PFSK-1 (cell line): Measurements from ENCODE around the gene STXBP5.

Source experiments
- POLR2AphosphoS5 ChIP-seq: IDR thresholded peaks from 2 replicates; pipeline ENCODE4 v1.6.1; 2012; ENCODE audit warnings: low read depth, mild to moderate bottlenecking, control low read depth, low read length, moderate library complexity
- REST ChIP-seq, 2 experiments: IDR thresholded peaks; 2 replicates each; pipeline versions ENCODE4 v1.6.1 to v1.8.0; 2011 to 2012; ENCODE audit warnings: low read depth in 2 of 2, low read length in 2 of 2, control low read depth in 1 of 2, inconsistent platforms in 1 of 2, mild to moderate bottlenecking in 1 of 2, moderate library complexity in 1 of 2; ENCODE audit not compliant: insufficient read depth in 1 of 2
- SIN3A ChIP-seq: IDR thresholded peaks from 2 replicates; pipeline ENCODE4 v1.6.1; 2012; ENCODE audit warnings: mild to moderate bottlenecking, low read length, moderate library complexity, borderline replicate concordance; ENCODE audit not compliant: insufficient read depth
- TAF1 ChIP-seq: IDR thresholded peaks from 2 replicates; pipeline ENCODE4 v1.6.1; 2012; ENCODE audit warnings: low read length, control low read depth, borderline replicate concordance; ENCODE audit not compliant: insufficient read depth

DNA sequence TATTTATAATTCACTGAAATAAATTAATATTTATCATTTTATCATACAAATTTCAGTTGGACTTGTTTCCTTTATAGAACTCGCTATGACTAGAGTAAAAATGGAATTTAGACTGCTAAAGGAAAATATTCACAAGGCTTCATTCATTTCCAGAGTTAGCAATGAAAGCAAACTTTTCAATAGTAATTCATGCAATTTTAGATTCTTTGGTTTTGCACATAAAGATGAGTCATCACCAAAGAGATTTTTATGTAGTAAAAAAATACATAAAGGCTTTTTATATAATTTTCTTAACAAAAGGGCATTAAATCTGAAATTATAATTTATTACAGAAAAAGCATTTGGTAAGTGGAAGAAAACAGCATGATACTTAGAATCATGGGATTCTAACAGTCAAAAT lies 37.2 kb upstream of the STXBP5 start:
- TF ChIP-seq POLR2AphosphoS5 (no peak), REST (IDR thresholded peaks at IDR 0.05; ENCODE audit: insufficient read depth in 1 of 2, low read depth in 2 of 2, low read length in 2 of 2) (no peak), TAF1 (no peak), SIN3A (no peak)
